DMS 273 treated with DMSO at 0.1 percent for 48 hours (cell line): ENCODE measurements around the gene INPP5B.
"Not testable (repeated sequence)": the region's sequence is repeated elsewhere in the genome, so short reads cannot be mapped to it uniquely, and the experiment has no call there.

Source experiments
- DNase-seq: peaks from one replicate; lab custom pipeline; 2025; lab: John Stamatoyannopoulos, UW

The INPP5B gene

DNA sequence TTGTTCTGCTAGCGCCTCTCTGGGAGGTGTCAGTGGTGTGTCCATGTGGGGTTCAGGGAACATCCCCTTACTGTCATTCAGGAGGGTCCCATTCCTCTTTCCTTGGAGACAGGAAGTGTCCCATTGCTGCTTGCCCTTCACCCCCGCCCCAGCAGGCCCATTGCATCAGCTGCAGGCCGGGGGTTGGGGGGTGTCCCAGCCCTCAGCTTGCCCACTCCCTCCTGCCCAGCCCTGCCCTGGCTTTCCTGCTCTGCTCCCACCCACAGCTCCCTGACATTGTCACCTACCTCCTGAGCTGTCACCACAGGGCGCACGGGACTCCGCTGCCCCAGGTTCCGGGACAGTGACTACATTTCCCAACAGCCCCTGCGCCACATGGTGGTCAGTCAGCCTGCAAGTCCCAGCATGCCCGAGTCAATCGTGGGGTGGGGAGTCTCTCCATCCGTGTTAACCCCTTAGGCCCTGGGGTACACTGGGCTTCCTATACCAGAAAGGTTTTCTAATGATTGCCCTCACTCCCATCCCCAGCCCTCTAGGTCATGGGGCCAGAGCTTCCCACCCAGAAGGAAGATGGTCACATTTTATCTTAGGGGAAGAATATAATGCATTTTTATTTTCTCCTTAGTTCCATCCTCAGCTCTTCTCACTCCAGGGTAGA lies at the start of gene INPP5B:
TSS of gene INPP5B (minus strand) at position 351 of the 658 bp plus-strand sequence. CDS start 745 bp downstream, outside the sequence.
- DNase-seq: no peak

DNA sequence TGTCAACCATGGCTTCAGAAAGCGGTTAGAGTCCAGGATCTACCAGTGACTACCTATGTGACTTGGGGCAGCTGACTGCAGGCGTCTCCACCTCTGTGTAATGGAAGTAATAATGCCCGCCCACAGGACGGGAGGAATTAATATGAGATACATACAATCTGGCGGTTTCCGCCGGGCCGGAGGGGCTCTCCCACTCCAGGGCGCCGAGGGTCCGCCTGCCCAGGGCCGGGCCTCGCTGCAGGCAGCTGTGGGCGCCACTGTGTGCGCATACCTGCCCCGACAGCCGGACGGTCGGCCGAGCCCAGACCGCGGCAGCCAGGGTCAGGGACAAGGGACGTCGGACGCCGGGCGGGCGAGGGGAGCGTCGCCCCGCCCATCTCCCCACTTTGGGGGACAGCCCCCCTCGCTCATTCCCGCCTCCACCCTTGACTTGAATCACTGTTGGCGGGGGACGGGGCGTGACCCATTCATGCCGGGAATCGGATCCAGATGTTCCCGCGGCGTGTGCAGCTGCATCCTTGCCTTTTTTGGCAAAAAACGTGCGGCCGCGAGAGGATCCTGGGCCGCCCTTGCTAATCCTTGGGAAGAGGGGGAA lies 49.0 kb upstream of the INPP5B start:
- no peak for DNase-seq

DNA sequence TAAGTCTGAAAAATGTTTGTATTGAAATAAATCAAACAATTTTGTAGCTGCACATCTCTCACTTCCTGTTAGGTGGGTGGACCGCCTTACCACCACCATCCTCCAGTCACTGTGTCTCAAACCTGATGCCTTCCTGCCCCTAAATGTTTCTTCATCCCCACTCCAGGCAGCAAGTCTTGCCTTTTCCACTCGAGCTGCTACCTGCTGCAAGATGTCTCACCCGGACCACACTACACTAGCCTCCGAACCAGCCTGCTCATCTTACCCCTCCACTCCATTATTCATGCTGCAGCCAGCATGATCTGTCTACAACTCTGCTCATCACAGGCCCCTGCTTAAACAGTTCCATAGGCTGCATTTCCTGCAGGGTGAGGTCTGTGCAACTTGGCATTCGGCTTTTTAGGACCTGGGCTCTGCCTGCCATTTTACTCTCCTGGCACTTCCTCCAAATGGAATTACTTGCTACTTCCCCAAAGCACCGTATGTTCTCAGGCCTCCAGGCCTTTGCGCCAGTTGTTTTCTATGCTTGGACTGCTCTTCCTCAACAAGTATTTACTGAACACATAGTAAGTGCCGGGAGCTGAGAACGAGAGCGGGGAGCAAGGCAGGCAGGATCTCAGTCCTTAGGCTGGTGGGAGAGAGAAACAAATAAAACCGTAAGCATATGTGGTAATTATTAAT lies 48.2 kb upstream of the INPP5B start:
- no peak for DNase-seq

DNA sequence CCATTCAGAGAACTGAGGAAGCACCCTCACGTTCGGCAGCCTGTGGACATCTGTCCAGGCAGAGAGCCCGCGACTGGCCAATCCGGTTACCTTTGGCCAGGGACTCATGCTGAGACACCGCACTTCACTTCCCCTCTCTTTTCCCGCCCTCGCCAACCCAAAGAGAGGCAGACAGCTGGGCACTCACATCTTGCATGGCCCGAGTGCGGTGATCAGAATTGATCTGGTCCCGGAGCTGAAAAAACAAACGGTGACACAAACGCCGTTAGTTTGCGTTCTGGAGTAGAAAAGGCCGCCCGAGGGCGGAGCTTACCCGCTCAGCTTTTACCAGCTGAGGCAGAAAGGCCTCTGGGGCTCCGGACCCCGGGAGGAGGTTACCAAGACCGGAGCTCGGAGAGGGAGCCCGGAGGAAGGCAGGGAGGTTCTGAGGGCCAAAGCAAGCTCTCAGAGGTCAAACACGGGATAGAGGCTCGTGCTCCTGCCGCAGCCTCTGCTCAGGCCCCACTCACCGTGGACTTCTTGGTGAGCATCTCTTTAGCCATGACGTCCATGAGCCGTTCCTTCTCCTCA lies 42.6 kb upstream of the INPP5B start:
- DNase-seq: no peak

DNA sequence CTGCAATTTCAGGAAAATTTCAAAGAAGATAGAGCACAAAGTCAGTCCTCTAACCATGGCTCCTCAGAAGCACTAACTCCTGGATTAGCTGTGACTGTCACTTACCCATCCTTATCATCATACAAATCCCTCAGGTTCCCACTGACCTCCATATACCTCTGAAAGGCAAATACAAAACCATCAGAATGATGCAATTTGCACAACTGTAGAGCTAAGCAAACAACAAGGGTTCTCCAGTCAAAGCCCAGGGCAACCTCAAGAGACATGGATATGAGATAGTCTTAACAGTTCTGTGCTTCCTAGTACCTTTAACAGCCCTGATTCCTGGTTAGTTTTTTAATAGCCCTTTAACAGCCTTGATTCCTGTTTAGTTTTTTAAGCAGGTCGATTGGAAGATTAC lies 40.8 kb upstream of the INPP5B start:
- no peak for DNase-seq

DNA sequence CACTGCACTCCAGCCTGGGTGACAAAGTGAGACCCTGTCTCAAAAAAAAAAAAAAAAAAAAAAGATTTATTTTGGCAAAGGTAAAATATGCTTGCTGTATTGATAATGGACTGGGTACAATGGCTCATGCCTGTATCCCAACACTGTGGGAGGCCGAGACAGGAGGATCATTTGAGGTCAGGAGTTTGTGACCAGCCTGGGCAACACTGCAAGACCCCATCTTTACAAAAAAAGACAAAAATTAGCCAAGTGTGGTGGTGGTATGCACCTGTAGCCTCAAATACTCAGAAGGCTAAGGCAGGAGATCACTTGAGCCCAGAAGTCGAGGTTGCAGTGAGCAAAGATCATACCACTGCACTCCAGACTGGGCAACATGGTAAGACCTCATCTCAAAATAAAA lies 36.7 kb upstream of the INPP5B start:
- DNase-seq: no peak

DNA sequence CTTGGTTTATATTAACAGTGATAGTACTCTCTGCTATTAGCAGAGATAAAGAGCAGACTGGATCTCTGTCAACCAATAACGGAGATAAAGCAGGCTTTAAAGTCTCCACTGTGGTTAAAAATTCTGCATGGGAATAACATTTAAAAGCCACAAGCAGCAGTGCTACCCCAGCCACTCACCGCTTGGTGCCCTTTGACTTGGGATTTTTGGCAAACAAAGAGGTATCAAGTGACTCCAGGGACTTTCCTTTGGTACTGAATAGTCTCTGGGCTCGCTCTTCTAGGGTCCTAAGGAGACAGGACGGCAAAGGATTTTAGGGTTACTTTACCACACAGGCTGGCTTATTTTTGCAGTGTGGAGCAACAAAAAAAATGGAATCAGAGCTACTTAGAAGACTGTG lies 31.7 kb upstream of the INPP5B start:
- no peak for DNase-seq

DNA sequence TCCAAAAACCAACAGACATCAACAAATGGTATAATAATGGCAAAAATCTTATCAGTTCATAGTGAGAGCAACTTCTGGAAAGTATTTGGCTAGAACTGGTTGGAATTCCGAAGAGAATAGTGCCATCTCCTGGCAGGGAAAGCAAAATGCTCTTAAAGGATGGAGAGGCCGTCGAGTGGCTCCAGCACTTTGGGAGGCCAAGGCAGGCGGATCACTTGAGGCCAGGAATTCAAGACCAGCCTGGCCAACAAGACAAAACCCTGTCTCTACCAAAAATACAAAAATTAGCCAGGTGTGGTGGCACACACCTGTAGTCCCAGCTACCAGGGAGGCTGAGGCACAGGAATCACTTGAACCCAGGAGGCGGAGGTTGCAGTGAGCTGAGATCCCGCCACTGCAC lies 28.2 kb upstream of the INPP5B start:
- DNase-seq: not testable (repeated sequence)

DNA sequence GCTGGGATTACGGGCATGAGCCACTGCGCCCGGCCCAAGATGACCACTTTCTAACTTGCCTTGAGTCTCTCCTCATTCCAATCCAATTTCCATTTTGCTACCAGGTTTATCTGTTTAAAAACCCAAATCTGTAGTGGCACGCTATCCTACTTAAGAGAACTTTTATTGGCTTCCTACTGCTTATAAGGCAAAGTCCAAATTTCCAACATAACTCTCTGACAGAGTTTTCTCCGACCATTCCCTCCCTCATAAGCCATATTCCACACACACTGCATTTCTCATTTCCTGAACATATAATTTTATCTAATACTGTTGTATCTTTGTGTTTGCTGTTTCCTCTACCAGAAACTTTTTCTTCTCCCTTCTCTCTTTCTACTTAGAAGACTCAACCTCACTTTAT lies 27.7 kb upstream of the INPP5B start:
- DNase-seq: no peak

DNA sequence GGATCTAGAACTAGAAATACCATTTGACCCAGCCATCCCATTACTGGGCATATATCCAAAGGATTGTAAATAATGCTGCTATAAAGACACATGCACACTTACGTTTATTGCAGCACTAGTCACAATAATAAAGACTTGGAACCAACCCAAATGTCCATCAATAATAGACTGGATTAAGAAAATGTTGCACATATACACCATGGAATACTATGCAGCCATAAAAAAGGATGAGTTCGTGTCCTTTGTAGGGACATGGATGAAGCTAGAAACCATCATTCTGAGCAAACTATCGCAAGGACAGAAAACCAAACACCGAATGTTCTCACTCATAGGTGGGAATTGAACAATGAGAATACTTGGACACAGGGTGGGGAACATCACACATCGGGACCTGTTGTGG lies 26.8 kb upstream of the INPP5B start:
- not testable (repeated sequence) for DNase-seq

DNA sequence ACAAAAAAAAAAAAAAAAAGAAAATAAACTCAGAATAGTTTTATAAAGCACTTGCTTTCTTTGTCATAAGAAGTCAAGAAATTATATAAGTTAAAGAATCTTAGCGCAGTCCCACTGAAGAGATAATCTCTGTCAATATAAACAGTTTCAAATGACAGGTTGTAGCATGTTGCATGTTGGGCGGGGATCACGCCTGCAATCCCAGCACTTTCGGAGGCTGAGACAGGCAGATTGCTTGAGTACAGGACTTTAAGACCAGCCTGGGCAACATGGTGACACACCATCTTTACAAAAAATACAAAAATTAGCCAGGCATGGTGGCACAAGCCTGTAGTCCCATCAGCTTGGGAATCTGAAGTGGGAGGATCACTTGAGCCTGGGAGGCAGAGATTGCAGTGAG lies 18.4 kb upstream of the INPP5B start:
- DNase-seq: no peak

DNA sequence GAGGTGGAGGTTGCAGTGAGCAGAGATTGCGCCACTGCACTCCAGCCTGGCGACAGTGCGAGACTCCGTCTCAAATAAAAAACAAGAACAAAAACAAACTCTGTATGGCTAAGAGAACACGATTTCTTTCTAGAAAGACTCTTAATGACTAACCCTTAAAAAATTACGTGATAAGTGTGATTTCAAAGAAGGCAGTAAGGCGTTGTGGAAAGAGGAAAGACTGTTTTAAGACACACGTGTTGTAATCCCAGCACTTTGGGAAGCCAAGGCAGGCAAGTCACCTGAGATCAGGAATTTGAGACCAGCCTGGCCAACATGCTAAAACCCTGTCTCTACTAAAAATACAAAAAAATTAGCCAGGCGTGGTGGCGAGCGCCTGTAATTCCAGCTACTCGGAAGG lies 17.3 kb upstream of the INPP5B start:
- not testable (repeated sequence) for DNase-seq

DNA sequence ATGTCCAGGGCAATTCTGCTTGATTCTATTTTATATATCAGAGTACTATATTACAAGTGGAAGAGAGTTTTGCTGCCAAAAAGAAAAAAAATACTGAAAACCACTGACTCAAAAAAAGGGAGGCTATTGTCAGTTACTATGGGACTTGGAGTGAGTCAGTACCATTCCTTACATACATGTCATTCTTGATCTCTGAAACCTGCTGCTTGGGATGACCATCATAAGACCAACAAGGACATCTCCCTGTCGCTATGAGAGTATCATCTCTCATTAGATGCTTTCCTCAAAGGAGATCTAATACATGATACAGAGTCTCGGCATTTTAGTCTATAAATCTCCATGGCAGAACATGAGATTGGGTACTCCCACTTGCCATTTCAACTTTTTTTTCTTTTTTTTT lies 11.8 kb upstream of the INPP5B start:
- no peak for DNase-seq

DNA sequence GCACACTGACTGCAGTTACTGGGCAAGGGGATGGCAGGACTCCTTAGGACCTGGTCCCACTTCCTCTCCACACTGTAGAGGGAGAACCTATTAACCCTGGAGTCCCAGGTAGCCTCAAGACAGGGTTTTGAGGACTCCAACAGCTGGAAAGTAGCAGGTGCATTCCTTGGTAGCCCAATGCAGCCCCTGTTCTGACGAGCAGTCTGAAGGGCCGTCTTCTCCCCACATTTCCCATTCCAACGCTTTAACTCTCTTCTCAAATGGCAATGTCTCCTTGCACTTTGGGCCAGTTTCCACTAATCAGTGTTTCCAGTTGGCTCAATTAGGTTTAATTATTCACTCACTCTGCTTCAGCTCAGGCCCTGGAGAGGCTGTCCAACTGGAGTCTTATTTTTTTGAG lies 8.8 kb upstream of the INPP5B start:
- DNase-seq: no peak

DNA sequence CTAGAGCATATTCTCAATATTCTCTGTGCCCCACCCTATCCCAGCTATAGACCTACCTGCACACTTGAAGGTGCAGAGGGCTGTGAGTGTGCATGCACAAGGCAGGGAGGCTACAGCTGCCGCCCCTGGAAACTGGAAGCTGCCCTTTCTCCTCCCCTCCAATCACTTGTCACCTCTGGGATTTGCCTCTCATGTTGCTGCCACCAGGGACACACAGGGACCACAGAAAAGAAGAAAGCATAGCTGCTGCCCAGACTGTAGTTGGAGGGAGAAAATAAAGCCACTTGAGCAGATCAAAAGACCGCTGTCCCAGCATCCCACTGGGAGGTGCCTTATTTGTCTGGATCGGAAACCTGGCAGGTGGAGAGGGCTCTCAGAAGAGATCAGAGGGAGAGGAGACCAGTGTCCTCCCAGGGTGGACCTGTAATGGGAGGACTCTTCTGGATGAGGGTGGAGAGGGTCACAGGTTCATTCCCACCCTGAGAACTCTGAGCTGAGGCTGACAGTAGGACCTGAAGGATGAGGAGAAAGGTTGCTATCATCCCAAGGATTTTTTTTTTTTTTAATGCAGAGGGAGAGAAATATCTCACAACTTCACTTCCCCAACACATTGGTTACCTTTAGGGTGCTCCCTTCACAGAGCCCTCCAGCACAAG lies 7.6 kb upstream of the INPP5B start:
- no peak for DNase-seq

DNA sequence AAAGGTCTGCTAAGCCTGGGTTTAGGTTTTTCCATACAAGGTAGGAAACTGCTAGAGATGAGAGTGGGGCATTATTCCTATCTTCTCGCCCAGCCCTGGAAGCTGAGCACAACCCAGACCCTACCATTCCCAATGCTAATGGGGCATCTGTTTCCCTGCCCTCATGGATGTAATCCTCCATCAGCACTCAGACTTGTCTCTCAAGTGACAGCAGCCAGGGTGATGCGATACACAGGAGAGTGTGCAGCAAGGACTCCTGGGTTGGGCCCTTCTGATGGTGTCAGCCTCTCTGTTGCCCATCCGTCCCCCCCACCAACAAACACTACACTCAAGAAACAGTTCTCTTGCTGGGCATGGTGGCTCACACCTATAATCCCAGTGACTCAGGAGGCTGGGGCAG lies 5.9 kb upstream of the INPP5B start:
- no peak for DNase-seq

DNA sequence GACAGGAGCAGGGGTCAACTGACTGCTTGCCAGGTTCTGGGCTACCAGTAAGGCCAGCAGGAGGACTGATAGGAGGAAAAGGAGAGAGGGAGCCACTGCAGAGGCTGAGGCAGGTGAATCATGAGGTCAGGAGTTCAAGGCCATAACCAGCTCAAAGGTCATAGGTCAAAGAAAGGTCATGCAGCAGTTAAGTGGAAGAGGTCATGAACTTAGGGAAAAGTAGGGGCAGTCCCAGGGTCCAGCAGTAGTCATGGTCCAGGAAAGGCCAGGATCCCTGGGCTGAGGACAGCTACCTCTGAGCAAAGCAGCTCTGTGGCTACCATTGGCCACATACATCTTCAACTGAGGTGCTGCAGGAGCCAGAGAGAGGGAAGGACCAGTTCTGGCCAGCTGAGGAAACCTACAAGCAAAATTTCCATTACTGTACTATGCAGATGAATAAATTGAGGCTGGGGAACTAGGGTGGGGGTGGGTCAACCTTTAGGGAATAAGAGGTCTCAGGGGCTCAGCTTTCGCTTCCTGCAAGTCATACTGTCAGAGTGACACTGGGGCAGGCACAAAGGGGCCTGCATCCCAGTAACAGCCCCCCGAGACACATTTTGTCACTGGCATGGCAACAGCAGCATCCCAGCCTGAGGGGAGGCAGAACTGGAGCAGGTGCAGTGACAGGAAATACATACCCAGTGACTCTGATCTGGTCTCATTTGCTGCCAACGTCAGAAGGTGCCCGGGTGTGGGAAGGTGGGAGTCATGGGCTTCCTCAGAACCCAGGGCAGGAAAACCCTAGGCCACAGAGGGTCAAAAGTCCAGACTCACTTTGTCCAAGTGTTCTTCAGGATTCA lies 5.2 kb upstream of the INPP5B start:
- no peak for DNase-seq

DNA sequence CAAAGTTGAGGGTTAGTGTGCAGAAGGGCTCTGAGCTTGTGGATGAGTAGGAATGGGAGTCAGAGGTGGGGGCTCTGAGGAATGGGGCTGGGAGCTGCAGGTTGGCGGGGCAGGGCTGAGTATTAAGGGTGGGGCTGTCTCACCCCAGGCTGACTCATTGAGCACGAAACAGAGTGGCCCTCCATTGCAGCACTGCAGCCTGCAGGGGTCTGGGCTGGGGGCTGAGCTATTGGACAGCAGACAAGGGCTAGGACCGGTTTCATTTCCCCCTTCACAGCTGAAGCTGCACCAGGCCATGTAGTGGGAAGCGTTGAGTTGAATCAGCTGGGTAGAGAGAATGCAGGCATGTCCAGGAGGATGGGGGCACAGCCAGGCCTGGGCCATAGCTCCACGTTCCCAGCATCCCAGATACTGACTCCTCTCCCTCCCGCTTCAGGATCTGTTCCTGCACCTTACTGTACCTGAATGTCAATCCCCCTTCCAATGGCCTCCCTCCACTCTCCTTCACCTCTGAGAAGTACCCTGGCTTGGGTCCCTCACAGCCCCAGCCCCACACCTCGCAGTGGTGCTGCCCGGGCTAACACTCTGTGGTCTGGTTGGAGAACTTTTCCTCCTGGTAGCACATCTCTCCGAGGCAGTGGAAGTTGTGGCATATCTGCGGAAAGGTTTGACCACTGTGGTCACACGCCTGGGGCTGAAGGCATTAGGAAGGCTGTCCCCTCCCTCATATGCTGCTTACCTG lies 4.4 kb upstream of the INPP5B start:
- DNase-seq: no peak

DNA sequence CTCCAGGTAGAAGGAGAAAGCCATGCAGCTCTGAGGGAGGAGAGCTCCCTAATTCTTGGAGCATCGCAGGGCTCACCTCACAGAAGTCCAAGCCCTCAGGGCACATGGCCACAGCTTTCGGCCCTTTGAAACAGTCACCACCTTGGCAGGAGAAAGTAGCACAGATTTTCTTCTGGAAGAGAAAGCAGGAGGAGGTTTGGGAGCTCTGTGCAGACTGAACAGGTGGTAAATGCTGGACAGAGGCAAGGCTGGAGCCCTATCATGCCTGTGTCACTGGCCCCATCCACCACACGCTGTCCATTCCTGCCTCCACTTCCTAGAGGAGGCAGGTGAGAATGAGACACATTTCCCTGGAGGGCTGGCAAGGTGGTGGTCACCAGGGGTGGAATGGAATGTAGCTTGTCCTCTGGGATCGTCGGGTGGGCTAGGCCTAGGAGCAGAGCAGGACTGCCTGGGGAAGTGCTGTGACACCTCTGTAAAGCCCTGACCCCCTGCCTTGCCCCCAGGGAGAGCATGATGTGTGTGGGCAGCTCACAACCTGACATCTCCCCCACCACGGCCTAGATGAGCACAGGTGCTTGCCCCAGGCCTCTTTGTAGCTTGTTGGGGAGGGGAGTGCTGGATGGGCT lies 2.8 kb upstream of the INPP5B start:
- DNase-seq: no peak

DNA sequence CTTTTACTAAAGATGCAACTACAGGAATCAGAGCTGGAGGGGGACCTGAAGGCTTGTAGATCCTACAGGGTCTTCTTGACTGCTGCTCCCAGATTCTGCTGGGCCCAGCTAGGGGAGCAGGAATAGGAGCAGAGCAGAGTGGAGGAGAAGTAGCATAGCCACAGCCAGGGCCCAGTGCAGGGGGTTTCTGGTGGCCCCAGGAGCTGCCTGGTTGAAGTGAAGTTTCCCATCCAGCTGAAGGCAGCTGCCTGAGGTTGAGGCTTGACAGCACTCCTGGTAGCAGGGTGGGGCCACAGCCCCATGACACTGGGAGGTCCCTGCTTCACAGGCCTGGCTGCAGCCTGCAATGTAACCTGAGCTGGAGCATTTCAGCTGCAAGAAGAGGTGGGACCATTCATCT lies 2.0 kb upstream of the INPP5B start:
- DNase-seq: no peak

DNA sequence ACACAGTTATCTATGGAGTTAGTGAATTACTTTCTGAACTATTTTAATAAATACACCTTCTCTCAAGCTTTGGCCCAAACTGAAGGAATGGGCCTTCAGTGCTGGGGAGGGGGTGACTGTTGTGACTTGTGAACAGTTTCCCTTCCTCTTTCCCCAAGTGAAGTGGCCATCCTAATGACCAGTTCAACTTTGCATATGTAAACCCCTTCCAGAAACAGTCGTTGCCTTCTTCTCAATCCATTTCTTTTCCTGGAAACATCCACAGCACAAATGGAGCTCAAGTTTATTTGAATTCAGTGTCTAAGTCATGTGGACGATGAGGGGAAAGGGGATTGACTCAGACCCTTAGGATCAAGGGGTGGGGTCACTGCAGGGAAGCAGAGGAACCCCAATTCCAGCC lies 1.3 kb upstream of the INPP5B start:
- DNase-seq: no peak
